NCI-H2081 treated with DMSO at 0.1 percent for 48 hours (cell line): ENCODE data around the gene LRCH3.
A peak's percentile ranks its signal among the peaks of the same experiment; 100 is the strongest.

ENCODE experiments used
- DNase-seq: peaks from one replicate; lab custom pipeline; 2025; lab: John Stamatoyannopoulos, UW

LRCH3 gene

GRCh38 chr3:197791113-197791891 lies at the start of gene LRCH3:
Gene LRCH3, plus strand, starts transcription at chr3:197791254. Its CDS starts 25 bp downstream, at chr3:197791279.
- peak; percentile 29 for DNase-seq

- no peak for DNase-seq
Measured at GRCh38 chr3:197742787-197743186, 48.3 kb upstream of the LRCH3 start.

GRCh38 chr3:197746209-197746608 lies 44.8 kb upstream of the LRCH3 start:
- DNase-seq, result no peak

GRCh38 chr3:197746801-197747237 lies 44.2 kb upstream of the LRCH3 start:
- no peak for DNase-seq

GRCh38 chr3:197748597-197749314 lies 42.3 kb upstream of the LRCH3 start:
- no peak for DNase-seq

GRCh38 chr3:197749315-197749600 lies 41.8 kb upstream of the LRCH3 start:
- no peak for DNase-seq

GRCh38 chr3:197749601-197750395 lies 41.3 kb upstream of the LRCH3 start, which contains the start of gene FYTTD1:
Gene FYTTD1, plus strand, starts transcription at chr3:197749883. Its CDS starts 89 bp downstream, at chr3:197749972.
- DNase-seq, result peak; percentile 74

- DNase-seq, result no peak
Measured at GRCh38 chr3:197750396-197750831, 40.6 kb upstream of the LRCH3 start.

GRCh38 chr3:197750858-197751737 lies 40.0 kb upstream of the LRCH3 start:
- DNase-seq, result no peak

- DNase-seq, result no peak
Measured at GRCh38 chr3:197752107-197752506, 38.9 kb upstream of the LRCH3 start.

GRCh38 chr3:197753263-197753662 lies 37.8 kb upstream of the LRCH3 start:
- no peak for DNase-seq

GRCh38 chr3:197756704-197757103 lies 34.4 kb upstream of the LRCH3 start:
- no peak for DNase-seq

GRCh38 chr3:197758512-197758911 lies 32.5 kb upstream of the LRCH3 start:
- DNase-seq, result no peak

GRCh38 chr3:197761784-197762183 lies 29.3 kb upstream of the LRCH3 start:
- no peak for DNase-seq

GRCh38 chr3:197775317-197775716 lies 15.7 kb upstream of the LRCH3 start:
- DNase-seq, result no peak

- no peak for DNase-seq
Measured at GRCh38 chr3:197782230-197782629, 8.8 kb upstream of the LRCH3 start.

GRCh38 chr3:197784019-197784585 lies 7.0 kb upstream of the LRCH3 start:
- DNase-seq, result no peak

- DNase-seq, result no peak
Measured at GRCh38 chr3:197787412-197787811, 3.6 kb upstream of the LRCH3 start.

- no peak for DNase-seq
Measured at GRCh38 chr3:197789309-197789708, 1.7 kb upstream of the LRCH3 start.

GRCh38 chr3:197790033-197790432 lies 1.0 kb upstream of the LRCH3 start:
- DNase-seq, result no peak
